Endothelial cell of hepatic sinusoid (primary cell): ENCODE data around the gene BABAM2.
"Not testable (repeated sequence)": the region's sequence is repeated elsewhere in the genome, so short reads cannot be mapped to it uniquely, and the experiment has no call there.

Experiments used
- in situ Hi-C: cut with HindIII; loops from 2 replicates; pipeline ENCODE4 v1.10.0; 2017; ENCODE audit warnings: low sequenced_read_pairs

The BABAM2 gene

GRCh38 chr2:28334527-28334894, 444.0 kb downstream of the BABAM2 start:
- in situ Hi-C loops: no loop called here

GRCh38 chr2:28335265-28335664, 444.7 kb downstream of the BABAM2 start:
- in situ Hi-C loops: not testable (repeated sequence)

- in situ Hi-C loops: no loop called here
These were observed 445.1 kb downstream of the BABAM2 start for GRCh38 chr2:28335666-28336065.

DNA sequence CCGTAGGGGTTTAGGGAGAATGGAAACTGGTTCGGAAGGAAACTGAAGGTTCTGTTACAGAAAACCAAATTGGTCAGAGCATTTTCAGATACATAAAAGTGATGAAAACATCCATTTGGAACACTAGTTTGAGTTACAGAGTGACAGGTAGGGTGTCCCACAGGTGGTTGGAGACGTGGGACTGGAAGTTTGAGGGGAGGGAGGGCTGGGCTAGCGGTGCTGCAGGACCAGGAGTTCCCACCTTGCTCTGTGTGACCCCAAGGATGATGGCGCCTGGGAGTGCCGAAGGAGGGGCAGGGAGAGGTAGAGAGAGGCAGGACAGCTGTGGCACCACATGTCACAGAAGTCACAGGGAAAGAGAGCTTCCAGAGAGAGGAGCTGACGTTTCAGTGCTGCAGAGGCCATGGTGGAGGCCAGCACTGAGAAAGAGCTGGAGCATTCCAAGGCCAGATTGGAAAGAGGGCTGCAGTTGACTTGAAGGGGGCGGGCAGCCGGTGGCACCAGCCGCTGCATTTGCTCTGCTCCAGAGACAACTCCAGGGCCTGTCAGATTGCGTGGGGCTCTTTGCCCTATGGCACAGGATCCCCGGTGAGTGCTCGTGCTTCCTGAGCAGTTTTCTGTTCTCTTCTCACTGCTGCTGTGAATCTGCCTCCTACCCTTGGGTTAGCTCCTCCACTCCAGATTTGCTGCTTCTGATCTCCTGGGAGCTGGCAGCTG, 445.9 kb downstream of the BABAM2 start:
- in situ Hi-C loops: no loop called here

DNA sequence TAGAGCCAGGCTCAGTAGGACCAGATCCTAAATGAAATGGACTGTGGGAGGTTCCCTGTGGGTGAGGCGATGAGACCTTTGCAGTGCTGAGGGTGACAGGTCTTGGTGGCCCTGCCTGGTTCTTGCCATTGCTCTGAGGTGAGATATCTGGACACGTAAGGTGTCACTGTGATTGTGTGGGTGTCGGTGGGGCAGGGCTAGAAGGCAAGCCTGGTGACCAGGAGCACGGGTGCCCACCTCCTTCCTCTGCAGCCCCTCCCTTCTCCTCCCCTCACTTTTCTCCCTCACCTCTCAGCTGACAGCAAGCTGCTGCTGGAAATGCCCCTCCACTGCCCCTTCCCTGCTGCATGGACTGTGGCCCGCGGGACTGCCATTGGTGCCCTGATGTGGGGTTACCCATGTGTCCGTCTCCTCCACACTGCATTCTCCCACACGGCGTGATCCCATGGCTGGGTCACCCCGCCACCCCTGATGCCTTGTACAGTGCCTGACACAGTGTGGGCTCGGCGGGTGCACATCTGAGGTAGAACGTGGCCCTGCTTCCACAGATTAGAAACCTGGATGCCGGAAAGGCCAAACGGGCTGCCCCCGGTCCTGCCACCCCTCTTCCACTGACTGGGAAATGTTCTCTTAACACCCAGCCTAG, 446.6 kb downstream of the BABAM2 start:
- in situ Hi-C loops: no loop called here

DNA sequence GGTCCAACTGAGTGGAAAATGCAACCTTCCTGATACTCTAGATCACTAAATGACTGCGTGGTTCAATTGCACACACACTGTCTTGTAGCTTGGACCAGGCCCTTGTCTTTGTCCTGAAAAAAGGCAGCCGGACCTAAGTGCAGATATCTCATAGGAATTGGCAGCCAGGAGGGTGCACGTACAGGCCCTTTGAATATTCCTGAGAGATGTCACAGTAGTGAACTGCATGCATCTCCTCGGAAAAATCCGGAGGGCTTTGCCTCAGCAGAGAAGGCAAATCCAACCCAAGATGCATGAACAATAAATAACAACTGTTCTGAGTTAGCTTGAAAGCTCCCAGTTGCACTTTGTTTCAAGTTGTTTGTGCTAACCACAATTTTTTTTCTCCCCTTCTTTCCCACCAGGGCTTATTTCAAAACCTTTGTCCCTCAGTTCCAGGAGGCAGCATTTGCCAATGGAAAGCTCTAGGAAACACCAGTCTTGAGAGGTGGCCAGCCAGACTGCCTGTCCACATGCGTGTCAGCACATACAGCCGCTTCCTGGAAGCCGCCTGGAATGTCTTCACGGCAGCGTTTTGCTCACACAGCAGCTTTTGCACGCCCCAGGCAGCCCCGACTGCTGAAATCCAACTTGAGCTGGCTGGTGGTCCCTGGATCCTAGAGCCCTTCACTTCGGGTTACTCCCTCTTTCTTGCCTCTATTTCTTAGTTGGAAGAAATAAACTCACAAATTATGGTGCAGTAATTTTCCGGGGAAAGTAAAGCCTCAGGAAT, 447.7 kb downstream of the BABAM2 start:
- in situ Hi-C loops: no loop called here

GRCh38 chr2:28338831-28339321, 448.3 kb downstream of the BABAM2 start:
- in situ Hi-C loops: no loop called here

- in situ Hi-C loops: no loop called here
These were observed 449.1 kb downstream of the BABAM2 start for GRCh38 chr2:28339516-28340175.

GRCh38 chr2:28340312-28341202, 450.0 kb downstream of the BABAM2 start:
- in situ Hi-C loops: no loop called here

GRCh38 chr2:28341208-28341891, 450.8 kb downstream of the BABAM2 start:
- in situ Hi-C loops: no loop called here

DNA sequence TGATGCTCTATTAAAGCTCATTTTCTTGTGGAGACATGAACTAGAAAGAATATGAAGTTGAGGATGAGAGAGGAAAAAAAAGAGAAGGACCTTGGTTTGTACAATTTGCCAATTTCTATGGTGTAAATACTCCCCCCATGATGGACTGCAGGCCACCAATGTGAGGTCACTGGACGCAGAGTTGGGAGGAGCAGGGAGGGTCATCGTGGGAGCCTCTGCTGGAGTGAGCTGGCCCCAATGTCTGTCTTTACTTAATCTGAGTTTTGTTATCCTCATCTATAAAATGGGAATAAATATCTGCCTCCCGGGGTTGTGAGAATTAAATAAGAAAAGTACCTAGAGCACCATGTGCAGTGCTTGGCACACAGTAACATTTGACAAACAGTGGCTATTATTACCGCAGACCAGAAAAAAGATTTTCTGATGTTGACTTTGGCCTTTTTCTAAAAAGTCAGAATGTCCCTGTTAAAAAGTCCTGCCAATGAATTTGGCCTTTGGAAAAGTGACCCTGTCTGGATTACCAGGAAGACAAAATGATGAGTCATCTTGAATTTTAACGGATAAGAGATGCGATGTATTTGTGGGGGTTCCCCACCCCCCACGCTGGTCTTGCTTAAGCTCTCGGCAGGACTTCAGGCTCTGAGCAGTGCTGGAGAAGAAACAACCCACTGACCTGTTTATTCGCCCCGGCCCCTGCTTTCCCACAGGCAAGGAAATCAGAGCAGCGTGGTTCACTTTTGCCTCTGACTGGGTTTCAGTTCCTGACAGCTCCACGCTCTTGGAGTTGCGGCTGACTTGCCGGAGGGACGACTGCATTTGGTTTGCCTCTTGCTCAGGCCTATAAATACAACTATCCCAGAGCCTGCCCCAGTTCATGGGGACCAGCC, 451.8 kb downstream of the BABAM2 start:
- in situ Hi-C loops: no loop called here

GRCh38 chr2:28343184-28343942, 452.8 kb downstream of the BABAM2 start:
- in situ Hi-C loops: no loop called here

DNA sequence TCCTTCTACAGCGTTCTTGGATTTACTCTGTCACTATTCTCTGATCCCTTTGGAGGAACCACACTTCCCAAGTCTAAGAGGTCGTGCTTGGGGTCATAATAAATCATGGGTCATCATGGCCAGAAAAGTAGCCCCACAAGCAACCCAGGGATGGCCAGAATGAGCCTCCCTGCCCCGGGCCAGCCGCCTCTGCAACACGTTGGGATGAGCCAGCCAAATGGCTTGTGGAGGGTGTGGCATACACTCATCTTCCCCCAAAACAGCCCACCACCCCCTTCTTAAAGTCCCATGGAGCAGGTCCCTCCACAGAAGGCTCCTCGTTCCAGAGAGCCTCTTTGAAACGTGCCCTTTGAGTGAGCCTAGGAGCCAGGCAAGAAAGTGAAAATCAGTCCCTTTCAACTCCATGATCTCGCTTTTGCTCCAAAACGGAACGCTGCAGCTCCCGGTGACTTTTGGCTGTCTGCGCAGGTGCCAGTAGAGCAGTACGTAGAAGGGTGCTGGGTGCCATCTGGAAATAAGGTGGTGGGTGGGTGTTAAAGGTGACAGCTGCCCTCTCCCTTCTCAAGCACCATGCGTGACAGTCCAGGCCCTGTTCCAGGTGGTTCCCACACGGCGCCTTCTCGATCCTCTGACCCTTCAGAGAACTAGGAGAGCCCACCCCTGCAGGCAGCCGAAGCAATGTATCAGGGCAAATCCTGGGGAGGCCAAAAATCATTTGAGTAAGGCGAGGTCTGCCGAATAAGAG, 453.6 kb downstream of the BABAM2 start:
- in situ Hi-C loops: no loop called here

GRCh38 chr2:28344756-28345373, 454.3 kb downstream of the BABAM2 start:
- in situ Hi-C loops: no loop called here

GRCh38 chr2:28345619-28346018, 455.1 kb downstream of the BABAM2 start:
- in situ Hi-C loops: no loop called here

GRCh38 chr2:28346587-28346986, 456.1 kb downstream of the BABAM2 start:
- in situ Hi-C loops: no loop called here

DNA sequence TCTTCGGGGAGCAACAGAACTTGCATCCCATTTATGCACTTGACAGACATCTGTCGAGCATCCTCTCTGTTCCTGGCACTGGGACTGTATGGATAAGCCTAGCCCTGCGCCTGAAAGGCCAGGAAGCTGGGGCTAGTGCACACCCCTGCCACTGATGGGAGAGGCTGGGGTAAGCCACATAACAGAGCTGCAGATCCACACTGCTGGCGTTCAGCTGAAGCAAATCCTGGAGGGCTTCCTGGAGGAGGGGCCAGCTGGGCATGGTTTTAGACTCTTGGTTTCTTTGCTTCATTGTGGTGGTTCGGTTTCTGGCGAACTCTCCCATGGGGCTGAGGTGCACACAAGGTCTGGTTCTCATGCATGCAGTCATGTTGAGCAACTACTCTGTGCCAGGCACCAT, 456.7 kb downstream of the BABAM2 start:
- in situ Hi-C loops: no loop called here
